ENCODE results near the gene NADSYN1.

DNA sequence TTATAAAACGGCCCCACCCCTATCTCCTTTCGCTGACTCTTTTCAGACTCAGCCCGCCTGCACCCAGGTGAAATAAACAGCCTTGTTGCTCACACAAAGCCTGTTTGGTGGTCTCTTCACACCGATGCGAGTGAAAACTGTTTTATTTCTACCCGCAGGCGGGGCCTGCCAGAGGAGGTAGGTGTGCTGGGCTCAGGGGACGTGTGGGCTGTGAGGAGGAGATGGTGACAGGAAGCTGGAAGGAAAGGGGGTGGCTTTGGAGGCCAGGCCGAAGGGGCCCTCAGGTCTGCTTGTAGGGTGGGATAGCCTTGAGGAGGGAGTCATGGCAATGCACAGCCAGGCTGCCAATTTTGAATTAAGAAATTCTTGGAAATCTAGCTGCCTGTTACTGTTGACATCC, 52.8 kb downstream of the NADSYN1 start:
- TF ChIP-seq EZH2 (IDR thresholded peaks at IDR 0.05; ENCODE audit: borderline replicate concordance, low read length) = no peak
- TF ChIP-seq, protein P1, sequence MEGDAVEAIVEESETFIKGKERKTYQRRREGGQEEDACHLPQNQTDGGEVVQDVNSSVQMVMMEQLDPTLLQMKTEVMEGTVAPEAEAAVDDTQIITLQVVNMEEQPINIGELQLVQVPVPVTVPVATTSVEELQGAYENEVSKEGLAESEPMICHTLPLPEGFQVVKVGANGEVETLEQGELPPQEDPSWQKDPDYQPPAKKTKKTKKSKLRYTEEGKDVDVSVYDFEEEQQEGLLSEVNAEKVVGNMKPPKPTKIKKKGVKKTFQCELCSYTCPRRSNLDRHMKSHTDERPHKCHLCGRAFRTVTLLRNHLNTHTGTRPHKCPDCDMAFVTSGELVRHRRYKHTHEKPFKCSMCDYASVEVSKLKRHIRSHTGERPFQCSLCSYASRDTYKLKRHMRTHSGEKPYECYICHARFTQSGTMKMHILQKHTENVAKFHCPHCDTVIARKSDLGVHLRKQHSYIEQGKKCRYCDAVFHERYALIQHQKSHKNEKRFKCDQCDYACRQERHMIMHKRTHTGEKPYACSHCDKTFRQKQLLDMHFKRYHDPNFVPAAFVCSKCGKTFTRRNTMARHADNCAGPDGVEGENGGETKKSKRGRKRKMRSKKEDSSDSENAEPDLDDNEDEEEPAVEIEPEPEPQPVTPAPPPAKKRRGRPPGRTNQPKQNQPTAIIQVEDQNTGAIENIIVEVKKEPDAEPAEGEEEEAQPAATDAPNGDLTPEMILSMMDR (IDR thresholded peaks at IDR 0.05; ENCODE audit: low read length) = no peak
